Activated T-cell treated with anti-CD3 and anti-CD28 coated beads, Interleukin-2, amount 50 U/mL, for 24 hours (primary cell): ENCODE data around the gene FAM83G.

Experiments used
- DNase-seq: peaks from one replicate; pipeline ENCODE4 v3.0.0-alpha.2; 2020
- H3K27ac Mint-ChIP-seq: 2 replicates; pipeline ENCODE4 v1.8.0; 2020; ENCODE audit warnings: mild to moderate bottlenecking, mixed read lengths
- H3K27me3 Mint-ChIP-seq: 2 replicates; pipeline ENCODE4 v1.8.0; 2020; ENCODE audit warnings: mixed read lengths
- H3K36me3 Mint-ChIP-seq: 2 replicates; pipeline ENCODE4 v1.8.0; 2020; ENCODE audit warnings: low read depth, mixed read lengths
- H3K4me1 Mint-ChIP-seq: 2 replicates; pipeline ENCODE4 v1.8.0; 2020; ENCODE audit warnings: low read depth, mixed read lengths
- H3K4me3 Mint-ChIP-seq: 2 replicates; pipeline ENCODE4 v1.8.0; 2020; ENCODE audit warnings: mild to moderate bottlenecking, moderate library complexity, mixed read lengths
- H3K9me3 Mint-ChIP-seq: 2 replicates; pipeline ENCODE4 v1.8.0; 2020; ENCODE audit warnings: mixed read lengths

The FAM83G gene

GRCh38 chr17:18993905-18994526 lies 10.5 kb downstream of the FAM83G start:
- H3K4me1 Mint-ChIP-seq, result peaks cover 23% of the 10 kb centered on the region
- no peak for DNase-seq
- peaks cover 5% of the 10 kb centered on the region for H3K9me3 Mint-ChIP-seq
- no peaks in the 10 kb centered on the region for H3K27me3 Mint-ChIP-seq
- H3K4me3 Mint-ChIP-seq, result no peak overlapping the region
- H3K27ac Mint-ChIP-seq, result no peak overlapping the region
- peaks cover 66% of the 10 kb centered on the region for H3K36me3 Mint-ChIP-seq

- Mint-ChIP-seq H3K9me3 (peaks cover 5% of the 10 kb centered on the region), H3K27ac (no peak overlapping the region), H3K27me3 (no peaks in the 10 kb centered on the region), H3K4me1 (peaks cover 26% of the 10 kb centered on the region), H3K4me3 (no peak overlapping the region), H3K36me3 (peaks cover 69% of the 10 kb centered on the region)
- DNase-seq, result no peak
These were observed 12.0 kb downstream of the FAM83G start for GRCh38 chr17:18992454-18993130.

GRCh38 chr17:18991531-18992315 lies 12.8 kb downstream of the FAM83G start:
- Mint-ChIP-seq H3K4me1 (peaks cover 31% of the 10 kb centered on the region), H3K27ac (no peak overlapping the region), H3K4me3 (no peak overlapping the region), H3K9me3 (peaks cover 5% of the 10 kb centered on the region), H3K27me3 (no peaks in the 10 kb centered on the region), H3K36me3 (peaks cover 69% of the 10 kb centered on the region)
- DNase-seq, result no peak

- Mint-ChIP-seq H3K4me1 (peaks cover 31% of the 10 kb centered on the region), H3K4me3 (no peak overlapping the region)
These were observed 14.2 kb downstream of the FAM83G start for GRCh38 chr17:18990331-18990730.

GRCh38 chr17:18988546-18989173 lies 15.9 kb downstream of the FAM83G start:
- Mint-ChIP-seq H3K27ac (no peak overlapping the region), H3K36me3 (peaks cover 69% of the 10 kb centered on the region)

More at GRCh38 chr17:18990331-18990730, 14.2 kb downstream of the FAM83G start:
- H3K27me3 Mint-ChIP-seq, result no peaks in the 10 kb centered on the region
- DNase-seq, result no peak
- no peak overlapping the region for H3K27ac Mint-ChIP-seq
- peaks cover 1% of the 10 kb centered on the region for H3K9me3 Mint-ChIP-seq
- H3K36me3 Mint-ChIP-seq, result peaks cover 67% of the 10 kb centered on the region

GRCh38 chr17:18987862-18988545 lies 16.6 kb downstream of the FAM83G start:
- DNase-seq, result no peak
- Mint-ChIP-seq H3K9me3 (no peaks in the 10 kb centered on the region), H3K4me3 (no peak overlapping the region), H3K4me1 (peaks cover 18% of the 10 kb centered on the region), H3K27ac (no peak overlapping the region), H3K27me3 (no peaks in the 10 kb centered on the region), H3K36me3 (peaks cover 65% of the 10 kb centered on the region)

More at GRCh38 chr17:18988546-18989173, 15.9 kb downstream of the FAM83G start:
- Mint-ChIP-seq H3K27me3 (no peaks in the 10 kb centered on the region), H3K4me1 (peaks cover 25% of the 10 kb centered on the region), H3K9me3 (no peaks in the 10 kb centered on the region), H3K4me3 (no peak overlapping the region)
- no peak for DNase-seq

- Mint-ChIP-seq H3K4me3 (no peak overlapping the region), H3K4me1 (peaks cover 15% of the 10 kb centered on the region), H3K9me3 (no peaks in the 10 kb centered on the region), H3K36me3 (peaks cover 62% of the 10 kb centered on the region), H3K27me3 (no peaks in the 10 kb centered on the region), H3K27ac (no peak overlapping the region)
- no peak for DNase-seq
These were observed 17.3 kb downstream of the FAM83G start for GRCh38 chr17:18987230-18987610.

GRCh38 chr17:18986541-18987229 lies 17.9 kb downstream of the FAM83G start:
- Mint-ChIP-seq H3K27me3 (no peaks in the 10 kb centered on the region), H3K27ac (no peak overlapping the region), H3K36me3 (peaks cover 61% of the 10 kb centered on the region), H3K4me3 (no peak overlapping the region), H3K9me3 (no peaks in the 10 kb centered on the region), H3K4me1 (peaks cover 17% of the 10 kb centered on the region)
- DNase-seq, result no peak

- H3K4me1 Mint-ChIP-seq, result peaks cover 17% of the 10 kb centered on the region
- no peak overlapping the region for H3K4me3 Mint-ChIP-seq
- H3K36me3 Mint-ChIP-seq, result peaks cover 62% of the 10 kb centered on the region
- no peak overlapping the region for H3K27ac Mint-ChIP-seq
- H3K27me3 Mint-ChIP-seq, result no peaks in the 10 kb centered on the region
- DNase-seq, result no peak
- no peaks in the 10 kb centered on the region for H3K9me3 Mint-ChIP-seq
These were observed 19.1 kb downstream of the FAM83G start for GRCh38 chr17:18985475-18985874.

- Mint-ChIP-seq H3K27me3 (no peaks in the 10 kb centered on the region), H3K4me1 (peaks cover 17% of the 10 kb centered on the region), H3K9me3 (no peaks in the 10 kb centered on the region), H3K27ac (no peak overlapping the region), H3K36me3 (peaks cover 69% of the 10 kb centered on the region), H3K4me3 (no peak overlapping the region)
- DNase-seq, result no peak
These were observed 20.1 kb downstream of the FAM83G start for GRCh38 chr17:18984273-18985114.

GRCh38 chr17:18981642-18982424 lies 22.7 kb downstream of the FAM83G start:
- Mint-ChIP-seq H3K36me3 (peaks cover 76% of the 10 kb centered on the region), H3K4me3 (no peak overlapping the region), H3K27me3 (no peaks in the 10 kb centered on the region), H3K4me1 (peaks cover 7% of the 10 kb centered on the region), H3K9me3 (no peaks in the 10 kb centered on the region), H3K27ac (no peak overlapping the region)
- DNase-seq, result no peak

- Mint-ChIP-seq H3K4me1 (peaks cover 5% of the 10 kb centered on the region), H3K27me3 (no peaks in the 10 kb centered on the region), H3K36me3 (peaks cover 76% of the 10 kb centered on the region), H3K4me3 (no peak overlapping the region), H3K27ac (no peak overlapping the region), H3K9me3 (no peaks in the 10 kb centered on the region)
- no peak for DNase-seq
These were observed 23.3 kb downstream of the FAM83G start for GRCh38 chr17:18981335-18981641.
